AG08396 (cell line): Measurements from ENCODE around the gene PDE8B.
"Not testable (repeated sequence)": the region's sequence is repeated elsewhere in the genome, so short reads cannot be mapped to it uniquely, and the experiment has no call there.

Experiments
- DNase-seq: peaks from one replicate; pipeline ENCODE4 v3.0.0; 2012; ENCODE audit warnings: low spot score, mixed read lengths

PDE8B gene

GRCh38 chr5:77358255-77359205, 148.1 kb downstream of the PDE8B start:
- DNase-seq = peak; percentile 41

- DNase-seq = no peak
Observed at GRCh38 chr5:77359231-77359630, 148.8 kb downstream of the PDE8B start.

- DNase-seq = no peak
Observed at GRCh38 chr5:77360381-77360780, 149.9 kb downstream of the PDE8B start.

GRCh38 chr5:77360973-77361372, 150.5 kb downstream of the PDE8B start:
- no peak for DNase-seq

- DNase-seq = no peak
Observed at GRCh38 chr5:77366717-77367500, 156.4 kb downstream of the PDE8B start.

- DNase-seq = no peak
Observed at GRCh38 chr5:77367741-77368140, 157.3 kb downstream of the PDE8B start.

- DNase-seq = no peak
Observed at GRCh38 chr5:77368367-77368766, 157.9 kb downstream of the PDE8B start.

GRCh38 chr5:77369566-77369965, 159.1 kb downstream of the PDE8B start:
- DNase-seq = no peak

- no peak for DNase-seq
Observed at GRCh38 chr5:77374686-77375085, 164.2 kb downstream of the PDE8B start.

- no peak for DNase-seq
Observed at GRCh38 chr5:77376609-77377300, 166.3 kb downstream of the PDE8B start.

- no peak for DNase-seq
Observed at GRCh38 chr5:77379558-77380061, 169.1 kb downstream of the PDE8B start.

- DNase-seq = no peak
Observed at GRCh38 chr5:77380636-77381035, 170.2 kb downstream of the PDE8B start.

GRCh38 chr5:77383336-77383735, 172.9 kb downstream of the PDE8B start:
- DNase-seq = not testable (repeated sequence)

- not testable (repeated sequence) for DNase-seq
Observed at GRCh38 chr5:77386340-77386739, 175.9 kb downstream of the PDE8B start.

GRCh38 chr5:77389746-77390145, 179.3 kb downstream of the PDE8B start:
- DNase-seq = no peak

- no peak for DNase-seq
Observed at GRCh38 chr5:77390221-77390620, 179.7 kb downstream of the PDE8B start.

- peak; percentile 70 for DNase-seq
Observed at GRCh38 chr5:77390795-77391194, 180.3 kb downstream of the PDE8B start.

- DNase-seq = no peak
Observed at GRCh38 chr5:77391240-77391765, 180.8 kb downstream of the PDE8B start.

- no peak for DNase-seq
Observed at GRCh38 chr5:77394064-77394715, 183.7 kb downstream of the PDE8B start.

- DNase-seq = no peak
Observed at GRCh38 chr5:77396017-77396416, 185.5 kb downstream of the PDE8B start.

GRCh38 chr5:77397686-77398292, 187.3 kb downstream of the PDE8B start:
- no peak for DNase-seq
